HG03097 (cell line): ENCODE measurements around the gene ADAMTS15.

Experiments used
- ATAC-seq: cut with Tn5 transposase; IDR thresholded peaks from one replicate; pipeline ENCODE4 v1.9.1; 2021; ENCODE audit not compliant: unreplicated experiment, low FRiP score

The ADAMTS15 gene

GRCh38 chr11:130456286-130456685 lies 7.8 kb downstream of the ADAMTS15 start:
- ATAC-seq: no peak

- no peak for ATAC-seq
These were observed 9.4 kb downstream of the ADAMTS15 start for GRCh38 chr11:130457623-130458409.

GRCh38 chr11:130458410-130458729 lies 9.9 kb downstream of the ADAMTS15 start:
- ATAC-seq: no peak

- no peak for ATAC-seq
These were observed 11.1 kb downstream of the ADAMTS15 start for GRCh38 chr11:130459521-130459920.

GRCh38 chr11:130462101-130462885 lies 13.8 kb downstream of the ADAMTS15 start:
- no peak for ATAC-seq

- no peak for ATAC-seq
These were observed 14.5 kb downstream of the ADAMTS15 start for GRCh38 chr11:130462931-130463330.

- ATAC-seq: no peak
These were observed 15.9 kb downstream of the ADAMTS15 start for GRCh38 chr11:130464291-130464812.

GRCh38 chr11:130465263-130465662 lies 16.8 kb downstream of the ADAMTS15 start:
- no peak for ATAC-seq

GRCh38 chr11:130467116-130467900 lies 18.9 kb downstream of the ADAMTS15 start:
- ATAC-seq: no peak

GRCh38 chr11:130469181-130469580 lies 20.7 kb downstream of the ADAMTS15 start:
- no peak for ATAC-seq

GRCh38 chr11:130470832-130471706 lies 22.6 kb downstream of the ADAMTS15 start:
- no peak for ATAC-seq

- no peak for ATAC-seq
These were observed 23.4 kb downstream of the ADAMTS15 start for GRCh38 chr11:130471731-130472433.

- ATAC-seq: no peak
These were observed 24.1 kb downstream of the ADAMTS15 start for GRCh38 chr11:130472434-130472961.

GRCh38 chr11:130473056-130473794 lies 24.8 kb downstream of the ADAMTS15 start:
- ATAC-seq: no peak

- no peak for ATAC-seq
These were observed 25.4 kb downstream of the ADAMTS15 start for GRCh38 chr11:130473795-130474377.

- no peak for ATAC-seq
These were observed 26.4 kb downstream of the ADAMTS15 start for GRCh38 chr11:130474637-130475400.

GRCh38 chr11:130475426-130476053 lies 27.1 kb downstream of the ADAMTS15 start:
- ATAC-seq: no peak
